Measurements from ENCODE around the gene SMYD1.
"Not testable (repeated sequence)": the region's sequence is repeated elsewhere in the genome, so short reads cannot be mapped to it uniquely, and the experiment has no call there.

SMYD1 gene

GRCh38 chr2:88067598-88067997 lies at the start of gene SMYD1:
TSS of gene SMYD1 (plus strand) at chr2:88067825. CDS start at chr2:88067865, 40 bp downstream.
- no peak for DNase-seq

- DNase-seq = not testable (repeated sequence)
These were observed 49.4 kb upstream of the SMYD1 start for GRCh38 chr2:88018077-88018805.

GRCh38 chr2:88018909-88019308 lies 48.7 kb upstream of the SMYD1 start:
- no peak for DNase-seq

GRCh38 chr2:88019985-88020384 lies 47.6 kb upstream of the SMYD1 start:
- DNase-seq = no peak

- DNase-seq = no peak
These were observed 45.0 kb upstream of the SMYD1 start for GRCh38 chr2:88022669-88022921.

GRCh38 chr2:88024509-88024908 lies 43.1 kb upstream of the SMYD1 start:
- no peak for DNase-seq

GRCh38 chr2:88027697-88028389 lies 39.8 kb upstream of the SMYD1 start:
- no peak for DNase-seq

- no peak for DNase-seq
These were observed 38.7 kb upstream of the SMYD1 start for GRCh38 chr2:88028931-88029330.

GRCh38 chr2:88032070-88032702 lies 35.4 kb upstream of the SMYD1 start:
- DNase-seq = no peak

GRCh38 chr2:88036182-88036581 lies 31.4 kb upstream of the SMYD1 start:
- DNase-seq = no peak

- DNase-seq = no peak
These were observed 31.0 kb upstream of the SMYD1 start for GRCh38 chr2:88036606-88037005.

GRCh38 chr2:88038263-88039105 lies 29.1 kb upstream of the SMYD1 start:
- no peak for DNase-seq

GRCh38 chr2:88042476-88042875 lies 25.1 kb upstream of the SMYD1 start:
- no peak for DNase-seq

- not testable (repeated sequence) for DNase-seq
These were observed 22.1 kb upstream of the SMYD1 start for GRCh38 chr2:88045561-88045960.

GRCh38 chr2:88048541-88048940 lies 19.1 kb upstream of the SMYD1 start:
- no peak for DNase-seq

- DNase-seq = no peak
These were observed 18.0 kb upstream of the SMYD1 start for GRCh38 chr2:88049622-88050021.

- no peak for DNase-seq
These were observed 15.8 kb upstream of the SMYD1 start for GRCh38 chr2:88051792-88052191.

- no peak for DNase-seq
These were observed 14.3 kb upstream of the SMYD1 start for GRCh38 chr2:88053296-88053695.

- DNase-seq = peak; percentile 23
These were observed 13.5 kb upstream of the SMYD1 start for GRCh38 chr2:88053934-88054781.

GRCh38 chr2:88054782-88055370 lies 12.7 kb upstream of the SMYD1 start:
- DNase-seq = peak; percentile 70

GRCh38 chr2:88055371-88056128 lies 12.1 kb upstream of the SMYD1 start, which contains the start of gene KRCC1:
TSS of gene KRCC1 (minus strand) at chr2:88055783. CDS start at chr2:88028563, 27,220 bp downstream.
- peak; percentile 85 for DNase-seq
